HEK293T (cell line): ENCODE measurements around the gene CCDC68.

Experiments used
- ARNT ChIP-seq: fragments of 450-650 bp; IDR thresholded peaks from 2 replicates; pipeline ENCODE4 v1.6.1; 2017; ENCODE audit warnings: mild to moderate bottlenecking
- BHLHE40 ChIP-seq: fragments of 450-650 bp; IDR thresholded peaks from 2 replicates; pipeline ENCODE4 v1.6.1; 2016; ENCODE audit warnings: mild to moderate bottlenecking, moderate library complexity, borderline replicate concordance
- FOXA1 ChIP-seq: fragments of 450-650 bp; IDR thresholded peaks from 2 replicates; pipeline ENCODE4 v1.6.1; 2016; ENCODE audit warnings: mild to moderate bottlenecking
- FOXM1 ChIP-seq: fragments of 450-650 bp; IDR thresholded peaks from 2 replicates; pipeline ENCODE4 v1.6.1; 2017; ENCODE audit warnings: mild to moderate bottlenecking, borderline replicate concordance
- HDGF ChIP-seq: fragments of 450-650 bp; IDR thresholded peaks from 2 replicates; pipeline ENCODE4 v1.6.1; 2017; ENCODE audit warnings: antibody characterized with exemption, borderline replicate concordance
- SP1 ChIP-seq: fragments of 450-650 bp; IDR thresholded peaks from 2 replicates; pipeline ENCODE4 v1.6.1; 2017

GRCh38 chr18:54945576-54946125 is 13.6 kb downstream of the CCDC68 start:
- no peak for TF ChIP-seq SP1
- TF ChIP-seq FOXM1: no peak
- TF ChIP-seq ARNT: no peak
- no peak for TF ChIP-seq HDGF
- TF ChIP-seq BHLHE40: no peak
- TF ChIP-seq FOXA1: no peak
